Activated CD4-positive, CD25-positive, alpha-beta regulatory T cell (primary cell): ENCODE results near the gene KLHL29.

Experiments
- DNase-seq, 4 experiments: peaks; one replicate each; lab custom pipeline; 2025; lab: John Stamatoyannopoulos, UW

The KLHL29 gene

DNA sequence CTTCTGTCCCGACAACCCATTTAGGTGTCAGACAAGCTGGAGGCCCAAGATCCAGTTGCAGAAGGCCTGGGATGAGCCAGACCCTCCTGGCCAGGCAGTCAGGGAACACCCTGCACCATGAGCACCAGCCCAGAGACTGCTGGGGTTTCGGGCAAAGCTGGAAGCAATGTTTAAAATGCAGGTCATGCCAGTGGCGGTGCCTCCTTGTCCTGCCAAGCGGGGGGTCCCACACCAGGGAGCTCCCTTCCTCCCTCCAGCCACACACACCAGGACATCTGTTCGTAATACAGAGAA, 311.7 kb downstream of the KLHL29 start:
- DNase-seq, result no peak

DNA sequence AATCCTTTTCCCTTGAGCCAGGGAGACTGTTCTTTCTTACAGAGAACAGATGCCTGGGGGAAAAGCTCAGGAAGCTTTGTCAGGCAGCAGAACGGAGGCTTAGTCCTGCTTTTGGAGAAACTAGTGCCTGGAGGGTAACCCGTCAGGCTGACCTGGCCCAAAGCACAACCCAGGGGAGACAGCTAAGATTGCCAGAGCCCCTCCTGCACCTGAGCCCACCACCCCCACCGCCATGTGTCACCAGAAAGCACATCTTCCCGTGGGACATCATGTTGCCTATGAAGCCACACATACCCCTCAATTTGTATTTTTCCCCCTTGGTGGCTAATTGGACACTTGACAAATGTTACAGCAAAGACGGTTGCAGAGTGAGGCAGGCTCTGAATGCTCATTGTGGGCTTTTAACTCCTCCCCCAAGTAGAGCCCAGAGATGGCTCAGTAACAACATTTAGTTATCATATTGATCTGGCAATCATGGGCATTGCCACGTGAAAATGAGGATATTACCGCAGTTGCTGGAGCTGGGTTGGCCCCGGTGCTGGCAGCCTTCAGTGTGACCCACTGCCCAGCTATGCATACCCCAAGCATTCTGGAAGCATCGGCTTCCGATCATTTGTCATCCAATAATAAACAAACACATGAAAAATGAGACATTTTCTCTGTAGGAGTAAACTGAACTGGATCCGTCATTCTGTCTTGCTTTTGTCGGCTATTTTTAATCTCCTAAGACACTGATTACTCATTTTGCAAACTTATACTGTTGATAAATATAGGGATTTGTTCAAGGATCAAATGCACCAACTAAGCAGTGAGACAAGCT, 312.5 kb downstream of the KLHL29 start:
- no peak for DNase-seq

GRCh38 chr2:23698116-23698693, 313.2 kb downstream of the KLHL29 start:
- DNase-seq, result no peak

GRCh38 chr2:23698721-23699579, 314.0 kb downstream of the KLHL29 start:
- no peak for DNase-seq

DNA sequence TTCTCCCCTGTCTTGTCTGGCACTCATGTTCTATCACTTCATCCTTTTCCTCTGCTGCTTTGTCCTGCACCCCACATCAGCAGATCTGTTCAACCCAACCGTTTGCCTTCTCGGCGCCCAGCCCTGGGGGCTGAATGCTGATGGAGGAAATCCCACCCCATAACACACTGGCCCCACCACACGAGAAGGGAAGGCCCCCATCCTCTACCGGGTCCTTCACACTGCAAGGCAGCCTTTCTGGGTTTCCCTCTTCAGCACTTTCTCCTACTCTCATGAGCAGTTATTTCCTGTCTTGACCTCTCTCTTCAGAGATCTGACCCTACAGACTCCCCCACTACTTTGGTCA, 314.6 kb downstream of the KLHL29 start:
- DNase-seq, result no peak

- no peak for DNase-seq
These were observed 315.6 kb downstream of the KLHL29 start for GRCh38 chr2:23700627-23701026.

- no peak for DNase-seq
These were observed 318.1 kb downstream of the KLHL29 start for GRCh38 chr2:23703037-23703582.

DNA sequence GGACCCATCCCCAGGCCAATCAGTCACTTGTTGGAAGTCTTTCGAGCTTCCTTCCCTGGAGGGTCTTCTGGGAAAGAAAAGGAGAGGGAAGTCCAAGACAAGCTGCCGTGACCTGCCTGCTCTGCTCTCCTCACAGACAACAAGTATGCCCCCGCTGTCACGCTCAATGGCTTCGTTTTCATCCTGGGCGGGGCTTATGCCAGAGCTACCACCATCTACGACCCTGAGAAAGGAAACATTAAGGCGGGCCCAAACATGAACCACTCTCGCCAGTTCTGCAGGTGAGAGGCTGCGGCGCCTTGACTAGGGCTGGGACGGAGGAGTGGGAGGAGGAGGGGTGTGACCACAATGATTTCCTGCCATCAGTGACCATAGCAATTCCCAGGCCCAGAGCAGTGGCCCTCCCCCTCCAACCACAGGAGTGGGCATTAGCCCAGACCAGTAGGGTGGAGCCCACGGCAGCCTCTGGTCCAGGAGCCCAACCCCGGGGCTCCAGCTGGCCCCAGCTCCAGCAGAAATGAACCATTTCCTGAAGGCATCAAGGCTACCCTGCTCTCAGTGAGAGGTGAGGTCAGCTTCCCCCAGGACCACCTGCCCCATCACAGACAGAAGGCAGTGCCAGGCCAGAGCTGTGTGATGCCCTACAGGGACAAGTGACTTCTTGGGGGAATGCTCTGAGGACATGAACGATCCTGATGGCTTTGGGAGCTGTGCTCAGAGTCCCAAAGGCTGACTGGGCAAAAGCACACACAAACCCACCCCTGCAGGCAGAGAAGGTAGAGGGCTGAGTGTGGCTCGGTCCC, 318.8 kb downstream of the KLHL29 start:
- no peak for DNase-seq

DNA sequence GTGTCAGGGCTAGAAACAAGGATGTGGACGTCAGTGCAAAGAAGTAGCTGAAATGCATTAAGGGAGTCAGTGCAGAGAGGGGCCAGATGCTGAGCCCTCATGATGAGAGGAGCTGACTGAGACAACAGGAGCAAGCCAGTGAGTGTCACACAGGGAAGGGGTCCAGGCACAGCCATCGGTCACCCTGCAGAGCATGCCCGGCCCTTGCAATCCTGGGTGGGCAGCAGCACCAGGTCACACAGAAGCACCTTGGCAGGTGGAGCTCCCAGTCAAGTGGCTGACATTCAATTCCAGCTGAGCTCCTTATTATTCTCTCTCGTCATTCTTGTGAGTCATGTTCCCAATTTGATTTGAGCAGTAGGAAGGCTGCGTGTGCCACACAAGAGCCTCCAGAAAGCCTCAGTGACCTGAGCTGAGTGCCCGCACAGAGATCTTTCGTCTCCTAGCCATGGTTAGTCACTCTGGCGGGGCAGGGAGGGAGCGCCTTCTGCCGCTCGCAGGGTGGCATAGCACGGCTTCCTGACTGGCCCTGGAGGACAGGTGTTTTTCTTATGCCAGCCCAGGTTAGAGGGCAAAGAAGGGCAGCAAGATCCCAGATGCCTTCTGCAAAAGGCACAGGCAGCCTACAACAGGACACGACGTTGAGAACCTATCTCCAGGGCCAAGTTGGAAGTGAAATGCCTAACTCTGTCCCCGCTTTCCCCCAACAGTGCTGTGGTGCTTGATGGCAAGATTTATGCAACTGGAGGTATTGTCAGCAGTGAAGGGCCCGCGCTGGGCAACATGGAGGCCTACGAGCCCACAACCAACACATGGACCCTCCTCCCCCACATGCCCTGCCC, 321.0 kb downstream of the KLHL29 start:
- no peak for DNase-seq

DNA sequence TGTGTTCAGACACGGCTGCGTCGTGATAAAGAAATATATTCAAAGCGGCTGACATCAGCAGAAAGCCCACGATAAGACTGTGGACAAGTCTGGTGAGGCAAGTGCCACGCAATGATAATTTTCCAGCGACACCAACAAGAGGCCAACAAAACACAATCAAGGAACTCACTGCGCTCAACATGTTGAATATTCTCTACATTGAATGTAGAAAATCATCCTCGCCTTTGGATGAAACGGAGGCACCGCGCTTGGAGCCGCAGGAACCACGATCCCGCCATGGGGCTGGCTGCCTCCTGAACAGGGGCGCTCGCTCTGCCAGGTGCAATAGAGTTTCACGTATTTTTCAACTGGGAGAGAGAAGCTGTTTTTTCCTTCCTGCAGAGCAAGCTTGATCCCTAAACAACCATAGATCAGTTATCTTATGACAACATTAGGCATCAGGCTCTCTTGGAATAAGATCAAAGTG, 321.7 kb downstream of the KLHL29 start:
- no peak for DNase-seq

- DNase-seq, result no peak
These were observed 322.1 kb downstream of the KLHL29 start for GRCh38 chr2:23707096-23707495.

- no peak for DNase-seq
These were observed 323.8 kb downstream of the KLHL29 start for GRCh38 chr2:23708771-23709170.

DNA sequence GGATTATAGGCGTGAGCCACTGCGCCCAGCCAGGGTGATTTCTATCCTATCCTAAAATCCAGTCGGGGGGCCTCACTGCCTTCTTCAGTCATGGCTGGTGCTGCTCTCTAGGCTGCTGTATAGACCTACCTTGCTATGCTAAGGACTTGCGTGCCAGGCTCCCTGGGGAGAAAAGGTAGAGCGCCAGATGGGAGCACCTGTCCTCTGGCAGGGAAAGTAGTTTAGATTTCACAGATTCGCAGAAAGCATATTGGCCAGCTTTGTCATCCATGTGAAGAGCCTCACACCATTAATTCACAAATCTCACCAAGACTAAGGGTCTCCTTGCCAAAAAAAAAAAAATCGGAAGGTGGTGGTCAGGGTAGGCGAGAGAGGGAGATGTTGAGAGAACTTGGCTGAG, 324.3 kb downstream of the KLHL29 start:
- no peak for DNase-seq

GRCh38 chr2:23711979-23712755, 327.2 kb downstream of the KLHL29 start:
- no peak for DNase-seq

DNA sequence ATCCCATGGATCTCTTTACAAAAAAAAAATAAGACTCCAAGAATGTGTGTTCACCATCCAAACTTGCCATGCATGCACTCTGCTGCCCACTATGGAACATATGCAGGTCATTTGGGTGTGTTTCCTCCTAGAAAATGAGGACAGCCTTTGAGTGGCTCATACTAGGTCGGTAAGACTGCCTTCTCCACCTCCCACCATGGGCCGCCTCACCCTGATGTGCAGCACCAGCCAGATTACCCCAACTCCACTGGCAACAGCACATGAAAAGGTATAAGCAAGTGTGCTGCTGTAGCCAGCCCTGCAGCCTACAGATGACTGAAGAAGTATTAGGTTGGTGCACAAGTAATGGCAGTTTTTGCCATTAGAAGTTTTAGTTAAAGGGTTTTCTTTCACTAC, 327.8 kb downstream of the KLHL29 start:
- no peak for DNase-seq

DNA sequence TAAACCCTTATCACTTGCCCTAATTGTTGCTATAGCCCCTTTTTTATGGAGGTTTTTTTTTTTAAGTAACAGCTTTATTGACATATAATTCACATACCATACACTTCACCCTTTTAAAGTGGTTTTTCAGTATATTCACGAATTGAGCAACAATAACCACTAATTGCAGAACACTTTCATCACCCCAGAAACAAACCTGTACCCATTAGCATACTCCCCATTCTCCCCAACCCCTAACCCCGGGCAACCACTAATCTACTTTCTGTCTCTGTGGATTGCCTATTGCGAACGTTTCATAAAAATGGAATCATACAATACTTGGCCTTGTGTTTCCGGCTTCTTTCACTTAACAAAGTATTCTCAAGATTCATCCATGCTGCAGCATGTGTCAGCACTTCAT, 328.4 kb downstream of the KLHL29 start:
- no peak for DNase-seq

DNA sequence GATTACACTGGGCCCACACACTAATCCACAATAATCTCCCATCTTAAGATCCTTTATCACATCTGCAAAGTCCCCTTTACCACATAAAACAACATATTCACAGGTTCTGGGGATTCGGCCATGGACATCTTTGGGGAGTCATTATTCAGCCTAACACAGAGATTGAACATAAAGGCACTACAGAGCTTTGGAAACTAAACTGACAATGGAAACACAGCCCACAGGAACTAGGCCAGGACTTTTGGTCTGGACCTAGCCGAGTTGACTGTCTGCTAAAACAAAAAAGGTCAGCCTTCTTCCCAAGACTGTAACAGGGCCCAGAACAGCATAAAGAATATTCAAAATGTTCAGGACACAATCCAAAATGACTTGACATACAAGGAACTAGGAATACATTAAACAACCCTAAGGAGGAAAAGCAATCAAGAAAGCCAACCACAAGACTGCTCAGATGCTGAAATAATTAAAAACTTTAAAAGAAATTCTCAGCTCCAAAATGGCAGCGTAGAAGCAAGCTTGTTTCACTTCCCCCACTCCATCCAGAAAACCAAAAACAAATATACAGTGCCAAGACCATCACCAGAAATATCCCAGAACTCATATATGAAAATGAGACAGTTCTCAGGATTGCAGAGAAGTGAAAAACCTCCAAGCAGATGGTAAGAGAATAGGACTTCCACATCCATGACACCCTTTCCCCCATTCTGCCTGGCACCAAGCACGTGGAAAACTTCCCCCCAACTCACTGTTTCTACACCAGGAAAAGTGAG, 334.1 kb downstream of the KLHL29 start:
- no peak for DNase-seq

- no peak for DNase-seq
These were observed 334.7 kb downstream of the KLHL29 start for GRCh38 chr2:23719716-23720115.

DNA sequence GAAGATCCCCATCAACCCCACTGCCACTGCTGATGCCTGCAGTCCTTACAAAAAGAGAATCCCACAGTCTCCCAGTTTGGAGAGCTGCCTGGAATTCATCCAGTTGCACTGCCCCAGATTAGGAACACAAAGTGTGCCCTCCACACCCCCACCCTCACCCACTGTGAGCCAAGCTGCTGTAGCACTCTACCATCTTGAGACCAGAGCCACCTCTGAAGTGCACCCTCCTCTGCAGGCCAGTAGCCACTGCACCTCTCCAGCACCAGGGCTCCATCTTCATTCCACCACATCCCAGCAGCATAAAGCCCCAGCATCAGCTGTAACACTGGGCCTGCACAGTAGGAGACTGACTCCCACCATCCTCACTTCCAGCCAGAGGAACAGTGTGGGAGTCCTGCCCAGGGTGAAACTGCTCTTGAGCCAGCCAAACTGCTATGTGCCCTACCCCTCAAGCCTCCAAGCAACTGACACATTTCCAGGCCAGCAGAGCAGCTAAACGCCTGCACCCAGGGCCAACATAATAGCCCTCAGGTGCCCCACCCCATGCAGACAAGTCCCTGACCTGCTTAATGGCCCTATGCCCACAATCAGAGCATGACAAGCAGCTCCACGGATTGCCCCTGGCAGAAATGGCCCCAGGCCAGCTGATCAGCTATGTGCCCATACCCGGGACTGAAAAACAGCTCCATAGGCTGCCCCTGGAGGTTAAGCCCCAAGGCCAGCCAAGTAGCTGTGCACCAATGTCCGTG, 335.9 kb downstream of the KLHL29 start:
- DNase-seq, result no peak
